Retinal pigment epithelial cell (primary cell): ENCODE measurements around the gene NKAIN4.
"Not testable (repeated sequence)": the region's sequence is repeated elsewhere in the genome, so short reads cannot be mapped to it uniquely, and the experiment has no call there.

Experiments
- DNase-seq: peaks from one replicate; pipeline ENCODE4 v3.0.0-alpha.2; 2010; ENCODE audit warnings: low read depth
- H3K4me3 ChIP-seq: 2 replicates; pipeline ENCODE4 v1.5.1; 2011; ENCODE audit warnings: mild to moderate bottlenecking, low read length, control low read depth, moderate library complexity
- CTCF ChIP-seq: conservative IDR thresholded peaks from 2 replicates; pipeline ENCODE4 v1.5.1; 2011; ENCODE audit warnings: low read depth, low read length, control low read depth, inconsistent platforms

NKAIN4 gene

DNA sequence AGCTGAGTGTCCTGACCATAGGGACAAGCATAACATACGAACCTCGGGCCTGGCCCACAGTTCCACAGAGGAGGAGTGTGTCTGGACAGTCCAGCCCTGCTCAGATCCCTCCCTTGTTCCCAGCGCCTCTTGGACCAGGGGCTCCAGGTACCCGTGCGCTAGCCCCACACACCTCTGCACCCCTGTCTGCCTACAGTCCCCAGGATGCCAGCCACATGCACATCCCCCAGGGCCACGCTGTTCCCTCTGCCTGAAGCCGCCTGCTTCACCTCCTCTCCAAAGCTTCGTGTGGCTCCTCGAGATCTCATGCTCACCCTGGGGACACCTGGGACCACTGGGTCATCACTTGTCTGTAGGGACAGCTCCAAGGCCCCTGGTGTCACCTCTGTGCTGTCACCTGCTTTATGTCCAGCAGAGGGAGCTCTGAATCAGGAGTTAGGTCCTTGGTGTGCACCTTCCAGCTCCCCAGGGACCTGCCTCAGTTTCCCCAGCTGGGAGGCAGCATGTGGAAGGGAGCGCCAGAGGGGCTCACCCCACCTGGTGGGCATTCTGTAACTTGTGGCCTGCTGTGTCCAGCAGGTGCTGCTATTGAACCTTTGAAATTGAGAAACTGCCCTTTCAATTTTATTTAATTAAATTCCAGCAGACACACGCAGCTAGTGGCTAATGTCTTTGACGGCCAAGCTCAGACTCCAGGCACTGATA lies 31.0 kb downstream of the NKAIN4 start:
- peak; percentile 84 for TF ChIP-seq CTCF
- no peak for DNase-seq
- no peak overlapping the region for H3K4me3 ChIP-seq

- H3K4me3 ChIP-seq, result no peak overlapping the region
- DNase-seq, result no peak
- no peak for TF ChIP-seq CTCF
These were observed 31.7 kb downstream of the NKAIN4 start for GRCh38 chr20:63222541-63222940.

DNA sequence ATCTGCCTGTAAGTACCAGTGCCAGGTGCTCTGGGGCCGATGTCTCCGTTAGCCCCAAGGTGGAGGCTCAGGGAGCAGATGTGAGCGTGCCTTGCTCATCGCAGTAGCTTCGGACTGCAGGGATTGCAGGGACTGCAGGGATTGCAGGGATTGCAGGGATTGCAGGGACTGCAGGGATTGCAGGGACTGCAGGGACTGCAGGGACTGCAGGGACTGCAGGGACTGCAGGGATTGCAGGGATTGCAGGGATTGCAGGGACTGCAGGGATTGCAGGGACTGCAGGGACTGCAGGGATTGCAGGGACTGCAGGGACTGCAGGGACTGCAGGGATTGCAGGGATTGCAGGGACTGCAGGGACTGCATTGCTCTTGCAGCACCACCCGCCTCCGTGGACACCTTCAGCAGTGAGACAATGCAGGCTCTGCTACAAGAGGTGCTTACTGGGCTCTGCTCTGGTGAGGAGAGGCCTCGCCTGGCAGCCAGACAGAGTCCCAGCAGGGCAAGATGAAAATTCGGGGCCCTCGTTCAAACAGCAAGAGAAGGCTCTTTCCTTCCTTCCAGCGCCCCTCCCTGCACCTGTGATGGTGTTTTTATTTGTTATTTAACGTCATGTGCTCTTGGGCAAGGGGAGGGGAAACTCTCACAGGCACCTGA lies 32.7 kb downstream of the NKAIN4 start:
- not testable (repeated sequence) for H3K4me3 ChIP-seq, DNase-seq

DNA sequence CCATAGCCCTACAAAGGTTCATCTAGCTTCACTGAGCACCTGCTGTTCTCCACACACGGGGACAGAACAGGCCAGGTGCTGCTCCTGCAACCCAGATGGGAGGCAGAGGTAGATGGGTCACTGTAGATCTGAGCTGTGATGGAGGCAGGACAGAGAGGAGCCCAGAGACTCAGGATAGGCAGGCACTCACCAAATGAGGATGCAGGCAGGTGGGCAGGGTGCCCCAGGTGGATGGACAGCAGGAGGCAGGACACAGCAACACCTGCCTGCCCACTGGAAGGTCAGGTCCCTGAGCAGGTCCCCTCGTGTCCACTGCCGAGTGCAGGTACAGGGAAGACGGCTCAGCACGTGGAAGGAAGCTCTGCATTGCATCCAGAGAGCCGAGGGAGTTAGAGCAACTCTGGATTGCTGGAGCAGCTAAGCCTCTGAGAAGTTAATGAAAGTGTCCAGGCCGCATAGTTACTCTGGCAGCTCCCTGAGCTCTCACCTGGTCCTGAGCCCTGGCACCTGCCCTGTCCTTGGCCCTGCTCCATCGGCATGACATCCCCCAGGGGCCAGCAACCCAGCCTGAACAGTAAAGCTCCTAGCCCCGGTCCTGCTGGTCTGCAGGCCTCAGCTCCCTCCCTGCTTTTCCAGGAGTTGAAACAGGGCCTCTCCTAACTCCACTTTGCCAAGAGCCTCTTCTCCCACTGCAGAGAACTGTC lies 33.4 kb downstream of the NKAIN4 start:
- no peak for TF ChIP-seq CTCF
- H3K4me3 ChIP-seq, result no peak overlapping the region
- no peak for DNase-seq

GRCh38 chr20:63219866-63220521 lies 34.3 kb downstream of the NKAIN4 start:
- no peak for TF ChIP-seq CTCF
- H3K4me3 ChIP-seq, result no peak overlapping the region
- DNase-seq, result no peak

DNA sequence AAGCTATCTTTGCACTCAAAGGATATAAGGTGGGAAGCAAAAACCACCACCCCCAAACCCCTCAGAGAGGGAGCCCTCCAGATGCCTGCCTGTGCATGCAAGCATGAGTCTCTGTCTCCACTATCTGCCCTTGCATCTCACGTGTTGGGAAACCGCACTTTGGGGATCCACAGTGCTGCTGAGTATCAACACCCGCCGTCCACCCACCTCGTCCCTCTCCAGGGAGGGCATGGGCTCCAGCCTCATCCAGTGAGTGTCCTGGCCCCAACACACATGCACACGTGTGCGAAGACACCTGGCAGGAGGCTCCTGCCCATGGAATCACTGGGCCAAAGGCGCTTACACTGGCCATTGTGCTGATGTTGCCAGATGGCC lies 34.8 kb downstream of the NKAIN4 start:
- no peak overlapping the region for H3K4me3 ChIP-seq
- DNase-seq, result no peak
- no peak for TF ChIP-seq CTCF

DNA sequence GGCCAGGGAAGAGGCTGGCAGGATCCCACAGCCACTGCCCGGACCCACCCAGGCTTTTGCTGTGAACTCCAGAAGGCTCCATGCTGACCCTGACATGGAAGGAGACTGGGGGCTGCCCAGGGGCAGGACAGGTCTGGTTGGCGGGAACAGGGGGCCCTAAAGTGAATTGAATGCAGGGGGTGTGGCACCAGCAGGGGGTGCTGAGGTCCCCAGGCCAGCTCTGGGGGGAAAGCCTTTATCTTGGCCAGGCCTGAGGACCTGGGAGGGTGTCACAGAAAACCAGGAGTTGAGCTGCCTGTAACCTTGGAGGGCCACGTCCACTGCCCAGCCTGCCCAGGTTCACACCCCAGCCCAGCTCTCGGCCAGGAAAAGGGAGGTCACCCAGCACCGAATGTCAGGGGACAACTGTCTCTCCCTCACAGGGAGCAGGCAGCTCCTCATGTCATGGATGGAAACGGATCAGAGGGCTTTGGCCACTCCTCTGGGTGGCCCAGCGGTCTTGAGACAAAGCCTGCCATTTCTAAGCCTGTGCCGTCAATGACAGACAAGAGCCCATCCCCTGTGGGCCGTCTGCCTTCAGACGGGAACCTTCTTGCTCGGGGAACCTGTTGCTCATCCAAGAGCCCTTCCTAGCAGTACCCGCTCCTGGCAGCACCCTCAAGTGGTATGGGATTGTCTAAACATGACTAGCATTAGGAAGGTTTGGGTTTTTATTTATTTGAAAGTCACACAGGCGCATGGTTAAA lies 35.4 kb downstream of the NKAIN4 start:
- TF ChIP-seq CTCF, result peak; percentile 15
- DNase-seq, result no peak
- no peak overlapping the region for H3K4me3 ChIP-seq
